HG02970 (cell line): ENCODE measurements around the gene RASAL3.
"Not testable (repeated sequence)": the region's sequence is repeated elsewhere in the genome, so short reads cannot be mapped to it uniquely, and the experiment has no call there.

Source experiments
- ATAC-seq: cut with Tn5 transposase; IDR thresholded peaks from one replicate; pipeline ENCODE4 v1.9.1; 2021; ENCODE audit warnings: mild to moderate bottlenecking, moderate library complexity, moderate number of reproducible peaks; ENCODE audit not compliant: unreplicated experiment, low FRiP score

RASAL3 gene

DNA sequence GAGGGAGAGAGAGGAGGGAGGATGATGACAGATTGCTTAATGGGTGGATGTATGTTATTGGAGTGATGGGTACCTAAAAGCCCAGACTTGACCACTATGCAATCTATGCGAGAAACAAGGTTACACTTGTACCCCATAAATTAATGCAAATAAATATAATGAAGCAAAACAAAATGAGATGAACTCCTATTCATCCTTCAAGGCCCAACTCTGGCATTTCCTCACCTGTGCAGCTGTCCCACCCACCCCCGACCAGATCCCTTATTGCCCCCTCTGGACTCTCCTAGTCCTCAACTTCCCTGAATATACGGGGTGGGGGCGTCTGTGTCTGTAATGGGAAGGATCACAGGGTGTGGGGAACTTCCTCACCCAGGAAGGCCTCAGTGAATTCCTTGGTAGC, 10.8 kb upstream of the RASAL3 start:
- ATAC-seq, result no peak

DNA sequence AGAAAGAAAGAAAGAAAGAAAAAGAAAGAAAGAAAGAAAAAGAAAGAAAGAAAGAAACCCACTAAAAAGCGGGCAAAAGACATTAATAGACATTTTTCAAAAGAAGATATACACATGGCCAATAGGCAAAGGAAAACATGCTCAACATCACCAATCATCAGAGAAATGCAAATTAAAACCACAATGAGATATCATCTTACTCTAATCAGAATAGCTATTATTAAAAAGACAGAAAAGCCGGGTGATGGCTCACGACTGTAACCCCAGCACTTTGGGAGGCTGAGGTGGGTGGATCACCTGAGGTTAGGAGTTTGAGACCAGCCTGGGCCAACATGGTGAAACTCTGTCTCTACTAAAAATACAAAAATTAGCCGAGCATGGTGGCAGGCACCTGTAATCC, 9.5 kb upstream of the RASAL3 start:
- ATAC-seq, result not testable (repeated sequence)

DNA sequence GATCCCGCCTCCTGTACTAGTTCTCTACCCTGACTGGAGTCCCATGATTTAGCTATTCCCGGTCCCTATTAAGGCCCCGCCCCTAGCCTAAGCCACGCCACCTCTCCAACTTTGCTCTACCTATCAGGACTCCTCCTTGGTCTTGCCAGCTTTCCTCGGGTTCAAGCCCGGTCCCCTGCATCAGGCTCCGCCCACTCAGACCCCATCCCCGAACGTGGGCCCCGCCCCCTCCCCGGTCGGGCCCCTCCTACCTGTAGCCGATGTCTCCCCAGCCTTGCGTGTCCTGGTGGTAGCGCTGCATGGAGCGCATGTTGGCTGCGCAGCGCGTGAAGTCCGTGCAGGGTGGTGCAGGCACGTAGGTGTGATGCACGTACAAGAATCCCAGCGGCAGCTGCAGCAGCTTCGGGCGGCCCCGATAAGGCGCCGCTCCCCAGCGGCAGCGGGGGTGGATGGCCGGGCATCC, 7.3 kb upstream of the RASAL3 start:
- no peak for ATAC-seq

DNA sequence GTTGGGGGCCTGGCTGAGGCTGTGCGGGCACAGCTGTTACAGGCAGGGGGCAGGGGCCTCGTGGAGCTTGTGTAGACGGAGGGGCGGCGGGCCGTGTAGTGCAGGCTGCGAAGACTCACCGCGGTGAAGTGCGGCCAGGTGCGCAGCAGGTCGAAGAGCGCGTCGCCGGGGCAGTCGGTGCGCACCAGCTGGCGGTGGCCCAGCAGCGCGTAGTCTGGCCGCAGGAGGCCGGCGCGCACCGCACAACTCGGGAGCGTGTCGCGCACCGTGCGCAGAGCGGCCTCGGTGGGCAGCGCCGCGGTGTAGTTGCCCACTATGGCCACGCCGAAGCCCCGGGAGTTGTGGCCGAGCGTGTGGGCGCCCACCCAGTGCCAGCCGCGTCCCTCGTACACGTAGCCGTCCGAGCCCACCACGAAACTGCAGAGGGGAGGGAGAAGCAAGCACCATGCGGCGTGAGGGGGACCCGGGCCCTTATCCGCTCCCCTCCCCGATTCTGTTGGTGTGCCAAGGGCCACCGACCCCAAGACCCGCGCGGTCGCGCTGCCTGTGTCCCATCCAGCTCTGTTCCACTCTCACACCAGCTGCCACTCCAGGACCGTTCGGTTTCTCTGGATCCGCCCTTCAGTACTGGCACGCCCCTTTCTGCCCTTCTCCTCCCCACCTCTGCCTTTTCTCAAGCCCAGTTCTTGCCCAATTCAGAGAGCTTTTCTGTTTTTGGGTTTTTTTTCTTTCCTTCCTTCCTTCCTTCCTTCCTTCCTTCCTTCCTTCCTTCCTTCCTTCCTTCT, 5.4 kb upstream of the RASAL3 start:
- no peak for ATAC-seq

DNA sequence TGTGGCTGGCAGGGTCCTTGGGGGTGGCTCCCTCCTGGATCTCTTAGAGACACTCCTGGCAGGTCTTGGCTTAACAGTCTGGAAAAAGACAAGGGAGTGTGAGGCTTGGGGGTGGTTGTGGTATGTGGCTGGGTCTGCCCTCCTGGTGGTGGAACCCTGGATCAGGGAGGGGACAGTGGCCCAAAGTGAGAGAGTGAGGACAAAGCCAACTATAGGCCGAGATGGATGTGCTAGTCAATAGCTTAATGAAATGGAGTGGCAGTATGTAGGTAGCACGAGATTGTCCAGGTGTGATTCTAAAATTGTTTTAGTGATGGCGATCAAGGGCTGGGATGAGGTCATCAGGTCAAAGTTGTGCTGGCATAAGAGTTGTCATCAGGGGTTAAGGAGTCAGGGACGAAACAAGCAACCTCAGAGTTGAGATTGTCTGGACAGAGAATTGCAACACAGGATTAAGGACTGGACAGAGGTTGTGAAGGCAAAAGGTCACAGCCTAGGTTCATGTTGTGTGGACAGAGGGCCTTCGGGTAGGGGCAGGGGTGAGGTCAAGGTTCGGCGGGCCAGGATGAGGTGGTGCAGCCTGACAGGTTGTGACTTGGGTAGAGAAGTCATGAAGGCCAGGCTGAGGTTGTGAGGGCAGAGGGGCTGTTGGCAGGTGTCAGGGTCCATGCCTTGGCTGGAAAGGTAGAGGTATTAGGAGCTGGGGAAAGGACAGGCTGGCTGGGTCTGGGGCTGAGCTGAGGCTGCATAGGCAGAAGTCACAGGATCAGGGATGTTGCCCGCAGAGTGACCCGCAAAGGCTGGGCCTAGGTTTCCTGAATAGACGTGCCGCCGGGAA, 4.5 kb upstream of the RASAL3 start:
- ATAC-seq, result no peak

DNA sequence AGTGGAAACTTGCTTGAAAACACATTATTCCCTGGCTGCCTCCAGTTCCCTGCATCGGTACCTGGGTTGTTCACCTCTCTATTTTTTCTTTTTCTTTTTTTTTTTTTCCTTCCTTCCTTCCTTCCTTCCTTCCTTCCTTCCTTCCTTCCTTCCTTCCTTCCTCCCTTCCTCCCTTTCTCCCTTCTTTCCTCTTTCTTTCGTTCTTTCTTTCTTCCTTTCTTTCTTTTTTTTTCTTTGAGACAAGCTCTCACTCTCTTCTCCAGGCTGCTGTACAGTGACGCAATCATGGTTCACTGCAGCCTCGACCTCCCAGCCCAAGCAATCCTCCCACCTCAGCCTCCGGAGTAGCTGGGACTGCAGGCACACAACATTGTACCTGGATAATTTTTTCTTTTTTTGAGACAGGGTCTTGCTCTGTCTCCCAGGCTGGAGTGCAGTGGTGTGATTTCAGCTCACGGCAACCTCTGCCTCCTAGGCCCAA, 3.4 kb upstream of the RASAL3 start:
- no peak for ATAC-seq

DNA sequence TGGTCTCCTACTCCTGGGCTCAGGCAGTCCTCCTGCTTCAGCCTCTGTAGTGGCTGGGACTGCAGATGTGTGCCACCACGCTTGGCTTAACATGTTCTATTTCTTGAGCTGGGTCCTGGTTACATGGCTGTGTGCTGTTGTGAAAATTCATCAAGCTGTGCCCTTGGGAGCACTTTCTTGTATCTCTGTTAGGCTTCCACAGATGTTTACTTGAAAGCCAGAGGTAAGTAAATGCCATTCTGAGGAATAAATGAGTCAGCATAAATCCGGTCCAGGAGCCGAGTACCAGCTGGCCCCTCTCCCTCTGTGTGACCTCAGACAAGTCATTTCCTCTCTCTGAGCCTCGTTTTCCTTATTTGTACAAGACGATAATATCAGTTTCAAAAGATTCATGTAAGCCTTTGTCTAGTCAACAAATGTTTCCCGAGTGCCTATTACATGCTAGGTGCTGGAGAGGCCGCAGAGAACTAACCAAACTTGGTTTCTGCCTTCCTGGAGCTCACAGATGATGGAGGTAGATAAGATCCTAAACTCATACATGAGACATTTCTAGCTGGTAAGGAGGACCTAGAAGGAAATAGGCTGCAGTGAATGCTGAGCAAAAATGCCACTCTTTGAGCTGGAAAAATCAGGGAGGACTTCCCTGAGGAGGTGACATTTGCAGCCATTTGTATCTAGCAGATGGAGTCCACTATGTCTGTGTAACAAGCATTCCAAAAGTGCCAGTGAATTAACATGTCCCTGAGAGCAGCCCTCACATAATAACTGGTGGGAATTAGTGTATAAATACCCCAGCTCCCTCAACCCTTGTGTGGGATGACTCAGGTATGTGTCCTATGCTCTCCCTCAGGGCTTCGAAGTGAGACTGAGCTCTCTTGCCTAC, 2.7 kb upstream of the RASAL3 start:
- no peak for ATAC-seq

DNA sequence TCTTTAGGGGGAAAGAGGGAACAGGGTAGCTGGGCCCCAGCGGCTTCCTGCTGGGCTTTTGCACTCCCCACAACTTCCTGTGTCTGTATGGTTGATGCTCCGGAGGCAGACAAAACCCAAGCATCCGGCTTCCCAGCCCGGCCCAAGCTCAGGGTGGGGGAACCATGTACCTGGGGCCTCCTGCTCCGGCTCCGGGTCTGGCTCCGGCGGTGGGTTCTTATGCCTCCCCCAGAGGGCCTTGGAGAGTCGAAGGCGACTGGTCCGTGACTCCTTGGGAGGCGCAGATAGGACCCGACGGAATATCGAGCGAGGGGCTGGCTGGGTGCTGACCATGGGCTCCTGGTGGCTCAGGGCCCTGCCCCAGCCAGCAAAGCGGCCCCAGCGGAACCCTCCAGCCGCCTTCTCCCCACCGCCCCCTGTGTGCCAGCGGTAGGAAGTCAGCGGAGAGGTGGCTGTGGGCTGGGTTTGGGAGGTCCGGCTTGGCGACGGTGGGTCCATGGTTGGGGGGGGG, 428 bp downstream of the RASAL3 start:
- no peak for ATAC-seq

DNA sequence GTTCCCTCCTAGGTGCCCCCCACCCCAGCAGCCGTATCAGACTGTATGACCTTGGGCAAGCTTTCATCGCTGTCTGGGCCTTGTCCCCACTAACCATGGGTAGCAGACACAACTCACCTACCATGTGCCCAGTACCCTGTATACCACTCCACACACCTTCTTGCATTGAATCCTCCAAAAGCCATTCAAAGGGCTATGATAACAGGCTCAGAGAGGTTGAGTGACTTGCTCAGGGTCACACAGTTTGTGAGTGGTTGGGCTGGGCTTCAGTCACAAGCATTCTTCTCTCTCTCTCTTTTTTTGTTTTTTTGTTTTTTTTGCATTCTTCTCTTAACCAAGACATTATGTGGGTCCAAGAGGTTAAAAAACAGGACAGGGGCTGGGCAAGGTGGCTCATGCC, 2.6 kb downstream of the RASAL3 start:
- no peak for ATAC-seq

DNA sequence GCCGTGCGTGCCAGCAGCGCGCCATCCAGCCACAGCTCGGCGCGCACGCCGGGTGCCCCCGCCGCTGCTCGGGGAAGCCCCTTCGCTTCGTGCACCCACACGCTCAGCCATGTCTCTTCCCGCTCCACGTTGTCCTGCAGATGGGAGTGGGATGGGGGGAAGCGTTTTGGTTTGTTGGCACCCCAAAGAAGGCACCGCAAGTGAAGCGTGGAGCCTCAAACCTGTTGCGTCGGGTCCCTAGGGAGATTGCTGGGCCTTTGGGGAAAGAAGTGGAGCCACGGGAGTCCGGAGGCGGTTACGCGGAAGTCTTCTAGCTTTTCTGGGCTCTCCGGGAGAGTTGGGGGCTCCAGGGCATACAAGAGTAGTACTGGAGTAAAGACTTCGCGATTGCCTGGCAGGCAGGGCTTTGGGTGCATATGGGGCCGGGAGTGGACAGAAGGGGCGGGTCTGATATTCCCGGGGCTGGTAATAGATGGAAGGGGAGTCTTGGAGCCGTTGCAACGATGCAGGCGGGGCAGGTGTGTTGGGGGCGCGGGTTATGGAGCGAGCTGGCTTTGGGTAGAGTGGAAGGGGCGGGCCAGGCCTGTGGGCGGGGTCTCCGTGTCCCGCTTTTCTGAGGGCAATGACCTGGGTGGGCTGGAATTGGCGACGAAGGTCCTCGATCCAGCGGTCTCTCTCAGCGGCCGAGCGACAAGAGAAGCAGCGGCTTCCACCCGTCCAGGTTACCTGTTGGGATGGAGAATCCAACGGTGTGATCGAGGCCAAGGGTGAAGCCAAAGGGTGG, 6.5 kb downstream of the RASAL3 start:
- no peak for ATAC-seq

DNA sequence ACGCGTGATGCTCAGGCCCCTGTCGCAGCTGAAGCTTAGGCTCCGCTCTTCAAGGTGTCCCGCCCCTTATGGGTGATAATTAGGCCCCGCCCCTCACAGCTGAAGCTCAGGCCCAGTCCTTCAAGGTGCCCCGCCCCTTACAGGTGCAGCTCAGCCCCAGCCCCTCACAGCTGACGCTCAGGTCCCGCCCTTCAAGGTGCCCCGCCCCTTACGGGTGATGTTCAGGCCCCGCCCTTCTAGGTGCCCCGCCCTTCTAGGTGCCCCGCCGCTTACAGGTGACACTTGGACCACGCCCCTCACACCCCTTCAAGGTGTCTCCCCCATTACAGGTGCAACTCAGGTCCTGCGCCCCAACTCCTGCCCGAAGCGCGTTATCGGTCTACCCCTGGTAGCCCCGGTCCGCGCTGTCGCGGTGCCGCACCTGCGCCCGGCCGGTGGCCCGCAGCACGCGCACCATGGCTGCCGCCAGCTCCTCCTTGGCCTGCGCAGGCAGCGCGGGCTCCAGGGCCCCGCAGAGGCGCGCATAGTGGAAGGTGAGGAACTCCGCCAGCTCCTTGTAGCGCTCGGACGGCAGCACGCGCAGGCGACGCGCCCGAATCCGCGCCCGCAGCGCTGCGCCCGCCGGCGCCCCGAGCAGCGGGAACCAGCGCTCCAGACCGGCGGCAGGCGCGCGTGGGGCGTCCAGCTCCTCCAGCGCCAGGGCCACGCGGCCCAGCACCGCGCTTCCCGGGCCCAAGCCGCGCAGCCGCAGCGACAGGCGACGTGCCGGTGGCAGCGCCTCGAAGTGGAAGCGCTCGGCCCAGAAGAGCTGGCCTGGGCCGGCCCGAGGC, 7.3 kb downstream of the RASAL3 start:
- ATAC-seq, result no peak

DNA sequence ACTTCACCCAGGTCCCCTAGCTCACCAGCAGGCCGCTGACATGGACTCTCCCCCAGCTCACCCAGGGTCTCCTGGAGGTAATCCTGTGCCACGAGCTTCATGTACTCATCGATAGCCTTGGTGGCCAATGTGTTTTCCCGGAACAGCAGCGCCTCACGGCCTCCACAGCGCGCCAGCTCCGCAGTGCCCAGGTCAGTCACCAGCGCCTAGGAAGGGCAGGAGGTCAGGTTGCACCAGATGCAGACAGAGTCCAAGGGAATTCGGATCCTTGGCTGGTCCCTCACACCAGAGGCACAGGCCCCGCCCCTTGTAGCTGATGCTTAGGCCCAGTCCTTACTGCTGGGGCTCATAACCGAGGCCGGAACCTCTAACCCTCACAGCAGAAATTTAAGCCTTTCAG, 7.9 kb downstream of the RASAL3 start:
- no peak for ATAC-seq

DNA sequence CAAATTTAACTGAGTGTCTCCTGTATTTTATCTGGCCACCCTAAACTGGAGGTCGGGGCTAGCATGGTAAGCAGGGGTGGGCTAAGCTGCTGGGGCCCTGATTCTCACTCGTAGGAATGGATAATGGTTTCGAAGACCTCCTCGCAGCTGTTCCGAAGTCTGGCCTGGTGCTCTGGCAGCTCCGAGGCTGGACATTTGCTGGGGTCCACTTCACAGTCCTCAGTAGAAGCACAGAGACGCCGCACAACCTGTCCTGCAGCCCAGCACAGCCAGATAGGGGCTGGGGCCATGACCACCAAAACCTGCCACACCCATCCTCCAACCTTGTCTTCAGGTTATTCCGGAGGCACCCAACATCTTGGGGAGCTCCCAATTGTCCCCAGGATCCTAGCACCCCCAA, 8.3 kb downstream of the RASAL3 start:
- no peak for ATAC-seq

DNA sequence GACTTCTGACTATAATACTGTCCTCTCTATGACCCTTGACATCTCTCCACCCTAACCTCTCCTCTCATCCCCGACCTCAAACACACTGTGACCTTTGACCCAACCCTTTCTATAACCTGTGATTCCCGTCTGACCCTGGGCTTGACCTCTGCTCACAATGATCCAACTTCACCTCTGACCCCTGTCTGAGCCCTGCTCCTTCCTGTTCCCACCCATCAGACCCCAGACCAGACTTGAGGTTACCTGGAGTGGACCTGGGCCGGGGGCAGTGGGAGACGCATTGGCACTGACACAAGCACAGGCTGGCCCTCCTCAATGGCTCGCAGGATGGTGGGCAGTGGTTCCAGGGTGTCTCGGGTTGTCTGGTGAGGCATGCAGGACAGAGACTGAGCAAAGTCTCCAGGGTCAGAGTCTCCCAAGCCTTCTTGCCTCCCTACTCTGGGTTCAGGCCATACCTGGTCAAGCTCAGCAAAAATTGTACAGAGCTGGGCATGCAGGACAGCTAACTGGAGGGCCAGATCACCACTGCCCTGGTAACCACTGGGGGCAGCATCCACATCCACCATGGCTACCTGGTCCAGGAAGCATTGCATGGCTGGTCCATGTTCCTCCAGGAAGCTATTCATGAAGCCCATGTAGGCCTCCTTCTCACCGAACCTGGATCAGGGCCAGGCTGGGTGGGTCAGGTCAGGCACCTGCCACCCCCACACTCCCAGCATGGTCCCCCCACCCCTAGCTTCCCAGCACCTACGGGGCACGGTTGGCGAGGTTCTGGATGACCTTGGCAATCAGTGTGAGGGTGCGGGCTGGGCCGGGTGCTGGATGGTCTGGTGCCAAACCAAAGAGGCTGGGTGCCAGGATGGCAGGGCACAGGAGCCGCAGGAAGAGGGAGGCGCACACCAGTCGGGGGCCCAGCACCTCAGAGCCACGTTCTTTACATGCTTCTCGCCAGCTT, 10.2 kb downstream of the RASAL3 start:
- no peak for ATAC-seq

DNA sequence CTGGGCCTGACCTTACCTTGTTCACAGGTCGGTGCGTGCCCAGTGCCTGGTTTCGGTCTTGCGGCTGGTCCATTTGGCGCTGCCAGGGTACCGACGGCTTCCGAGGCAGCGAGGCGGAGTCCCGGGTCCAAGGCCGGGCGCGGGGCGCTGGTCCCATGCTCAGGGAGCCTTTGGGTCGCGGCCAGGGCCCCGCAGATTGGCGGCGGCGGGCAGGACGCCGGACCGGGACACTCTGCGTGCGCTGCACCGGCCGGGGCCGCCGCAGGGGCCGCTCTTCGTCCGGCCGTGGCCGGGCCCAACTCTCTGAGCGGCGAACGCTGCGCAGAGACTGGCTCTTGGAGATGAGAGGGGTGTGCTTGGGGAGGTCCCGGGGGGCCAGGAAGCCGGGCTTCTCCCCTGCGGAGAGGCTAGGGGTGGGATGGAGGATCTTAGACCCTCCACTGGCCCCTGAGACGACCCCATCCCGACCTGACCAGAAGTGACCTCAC, 11.2 kb downstream of the RASAL3 start:
- ATAC-seq, result no peak

DNA sequence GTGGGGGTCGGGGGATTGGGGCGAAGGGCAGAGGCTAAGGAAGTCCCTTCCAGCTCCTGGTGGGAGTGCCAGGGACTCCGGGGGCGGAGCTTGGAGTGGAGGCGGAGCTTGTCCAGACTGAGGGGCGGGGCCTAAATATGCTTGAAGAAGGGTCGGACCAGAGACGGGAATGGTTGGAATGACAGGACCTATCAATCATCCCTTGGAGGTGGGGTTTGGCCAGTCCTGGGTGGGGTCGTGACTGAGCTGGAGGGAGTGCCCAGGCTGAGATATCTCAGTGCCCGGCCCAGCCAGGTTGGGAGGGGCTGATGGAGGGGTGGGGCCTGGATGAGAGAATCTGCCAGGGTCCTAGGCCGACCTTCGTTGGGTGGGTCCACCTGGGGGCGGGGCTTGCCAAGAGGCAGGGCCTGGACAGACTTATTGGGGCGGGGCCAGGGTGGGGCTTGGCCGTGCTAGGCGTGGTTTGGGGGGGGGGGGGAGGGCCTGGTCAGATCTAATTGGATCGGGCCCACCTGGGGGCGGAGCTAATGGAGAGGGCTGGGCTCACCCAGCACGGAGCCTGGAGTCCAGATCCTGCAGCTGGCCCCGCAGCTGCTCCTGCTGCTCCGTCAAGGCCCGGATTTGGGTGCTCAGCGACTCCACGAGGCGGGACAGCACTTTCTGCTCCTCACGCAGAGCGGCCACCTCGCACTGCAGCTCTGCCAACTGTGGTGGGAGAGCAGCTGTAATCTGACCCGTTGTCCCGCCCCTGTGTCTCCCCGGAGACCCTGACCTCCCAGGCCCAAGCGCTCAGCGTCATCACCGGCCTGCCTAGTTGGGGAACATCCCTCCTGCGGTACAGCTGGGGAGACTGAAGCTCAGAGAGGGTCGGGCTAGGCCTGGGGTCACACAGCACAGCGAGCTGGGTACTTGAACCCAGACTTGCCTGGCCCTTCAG, 12.0 kb downstream of the RASAL3 start:
- no peak for ATAC-seq

DNA sequence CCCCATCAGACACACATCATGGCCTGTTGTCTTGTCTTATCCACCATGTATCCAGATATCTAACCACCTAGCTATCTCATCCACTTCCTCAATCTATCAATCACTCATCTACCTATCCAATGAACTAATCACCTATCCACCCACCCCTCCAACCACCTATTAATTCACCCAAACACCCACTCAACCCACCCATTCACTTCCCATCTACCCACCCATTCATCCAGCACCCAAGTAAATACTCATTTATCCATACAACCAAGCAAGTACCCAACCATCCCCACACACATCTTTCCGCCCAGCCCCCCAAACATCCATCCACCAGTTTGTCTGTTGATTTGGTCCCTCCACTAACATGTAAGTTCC, 13.8 kb downstream of the RASAL3 start:
- no peak for ATAC-seq
